GM19463 (cell line): Measurements from ENCODE around the gene PRRT2.
A peak's percentile ranks its signal among the peaks of the same experiment; 100 is the strongest.
"Not testable (repeated sequence)": the region's sequence is repeated elsewhere in the genome, so short reads cannot be mapped to it uniquely, and the experiment has no call there.

ENCODE experiments used
- ATAC-seq: cut with Tn5 transposase; IDR thresholded peaks from one replicate; pipeline ENCODE4 v1.9.1; 2021; ENCODE audit warnings: mild to moderate bottlenecking, moderate library complexity; ENCODE audit not compliant: unreplicated experiment

Gene PRRT2

GRCh38 chr16:29811896-29812665 is at the start of gene PRRT2:
PRRT2 (plus strand) TSS chr16:29812193; CDS start chr16:29813055, 862 bp downstream.
- no peak for ATAC-seq

- no peak for ATAC-seq
These were observed 48.7 kb upstream of the PRRT2 start for GRCh38 chr16:29763326-29763725.

GRCh38 chr16:29765167-29766032 is 46.6 kb upstream of the PRRT2 start:
- no peak for ATAC-seq

- no peak for ATAC-seq
These were observed 45.4 kb upstream of the PRRT2 start for GRCh38 chr16:29766571-29766970.

- no peak for ATAC-seq
These were observed 44.9 kb upstream of the PRRT2 start for GRCh38 chr16:29767062-29767461.

GRCh38 chr16:29769507-29769906 is 42.5 kb upstream of the PRRT2 start:
- ATAC-seq, result no peak

- no peak for ATAC-seq
These were observed 41.6 kb upstream of the PRRT2 start for GRCh38 chr16:29770250-29770929.

GRCh38 chr16:29772330-29772729 is 39.7 kb upstream of the PRRT2 start:
- ATAC-seq, result not testable (repeated sequence)

- ATAC-seq, result no peak
These were observed 37.3 kb upstream of the PRRT2 start for GRCh38 chr16:29774730-29775129.

- no peak for ATAC-seq
These were observed 36.1 kb upstream of the PRRT2 start for GRCh38 chr16:29775742-29776408.

- ATAC-seq, result no peak
These were observed 34.2 kb upstream of the PRRT2 start, which contains the start of gene ZG16 for GRCh38 chr16:29777576-29778350. ZG16 (plus strand) TSS chr16:29778256; CDS start chr16:29779267, 1,011 bp downstream.

GRCh38 chr16:29779474-29779873 is 32.5 kb upstream of the PRRT2 start:
- no peak for ATAC-seq

GRCh38 chr16:29783094-29783953 is 28.7 kb upstream of the PRRT2 start:
- not testable (repeated sequence) for ATAC-seq

- ATAC-seq, result no peak
These were observed 27.8 kb upstream of the PRRT2 start for GRCh38 chr16:29784157-29784556.

- no peak for ATAC-seq
These were observed 27.0 kb upstream of the PRRT2 start for GRCh38 chr16:29784901-29785500.

- not testable (repeated sequence) for ATAC-seq
These were observed 24.8 kb upstream of the PRRT2 start for GRCh38 chr16:29787155-29787554.

GRCh38 chr16:29789775-29790182 is 22.2 kb upstream of the PRRT2 start:
- ATAC-seq, result no peak

GRCh38 chr16:29790183-29790948 is 21.6 kb upstream of the PRRT2 start, which contains the start of gene KIF22:
KIF22 (plus strand) TSS chr16:29790751; CDS start chr16:29790760, 9 bp downstream.
- ATAC-seq, result peak; percentile 93
